GM19351 (cell line): Measurements from ENCODE around the gene KIF14.

Experiments
- ATAC-seq: cut with Tn5 transposase; IDR thresholded peaks from one replicate; pipeline ENCODE4 v1.9.1; 2021; ENCODE audit warnings: mild to moderate bottlenecking, moderate library complexity; ENCODE audit not compliant: unreplicated experiment

Gene KIF14, protein sequence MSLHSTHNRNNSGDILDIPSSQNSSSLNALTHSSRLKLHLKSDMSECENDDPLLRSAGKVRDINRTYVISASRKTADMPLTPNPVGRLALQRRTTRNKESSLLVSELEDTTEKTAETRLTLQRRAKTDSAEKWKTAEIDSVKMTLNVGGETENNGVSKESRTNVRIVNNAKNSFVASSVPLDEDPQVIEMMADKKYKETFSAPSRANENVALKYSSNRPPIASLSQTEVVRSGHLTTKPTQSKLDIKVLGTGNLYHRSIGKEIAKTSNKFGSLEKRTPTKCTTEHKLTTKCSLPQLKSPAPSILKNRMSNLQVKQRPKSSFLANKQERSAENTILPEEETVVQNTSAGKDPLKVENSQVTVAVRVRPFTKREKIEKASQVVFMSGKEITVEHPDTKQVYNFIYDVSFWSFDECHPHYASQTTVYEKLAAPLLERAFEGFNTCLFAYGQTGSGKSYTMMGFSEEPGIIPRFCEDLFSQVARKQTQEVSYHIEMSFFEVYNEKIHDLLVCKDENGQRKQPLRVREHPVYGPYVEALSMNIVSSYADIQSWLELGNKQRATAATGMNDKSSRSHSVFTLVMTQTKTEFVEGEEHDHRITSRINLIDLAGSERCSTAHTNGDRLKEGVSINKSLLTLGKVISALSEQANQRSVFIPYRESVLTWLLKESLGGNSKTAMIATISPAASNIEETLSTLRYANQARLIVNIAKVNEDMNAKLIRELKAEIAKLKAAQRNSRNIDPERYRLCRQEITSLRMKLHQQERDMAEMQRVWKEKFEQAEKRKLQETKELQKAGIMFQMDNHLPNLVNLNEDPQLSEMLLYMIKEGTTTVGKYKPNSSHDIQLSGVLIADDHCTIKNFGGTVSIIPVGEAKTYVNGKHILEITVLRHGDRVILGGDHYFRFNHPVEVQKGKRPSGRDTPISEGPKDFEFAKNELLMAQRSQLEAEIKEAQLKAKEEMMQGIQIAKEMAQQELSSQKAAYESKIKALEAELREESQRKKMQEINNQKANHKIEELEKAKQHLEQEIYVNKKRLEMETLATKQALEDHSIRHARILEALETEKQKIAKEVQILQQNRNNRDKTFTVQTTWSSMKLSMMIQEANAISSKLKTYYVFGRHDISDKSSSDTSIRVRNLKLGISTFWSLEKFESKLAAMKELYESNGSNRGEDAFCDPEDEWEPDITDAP (N-terminal part only)

DNA sequence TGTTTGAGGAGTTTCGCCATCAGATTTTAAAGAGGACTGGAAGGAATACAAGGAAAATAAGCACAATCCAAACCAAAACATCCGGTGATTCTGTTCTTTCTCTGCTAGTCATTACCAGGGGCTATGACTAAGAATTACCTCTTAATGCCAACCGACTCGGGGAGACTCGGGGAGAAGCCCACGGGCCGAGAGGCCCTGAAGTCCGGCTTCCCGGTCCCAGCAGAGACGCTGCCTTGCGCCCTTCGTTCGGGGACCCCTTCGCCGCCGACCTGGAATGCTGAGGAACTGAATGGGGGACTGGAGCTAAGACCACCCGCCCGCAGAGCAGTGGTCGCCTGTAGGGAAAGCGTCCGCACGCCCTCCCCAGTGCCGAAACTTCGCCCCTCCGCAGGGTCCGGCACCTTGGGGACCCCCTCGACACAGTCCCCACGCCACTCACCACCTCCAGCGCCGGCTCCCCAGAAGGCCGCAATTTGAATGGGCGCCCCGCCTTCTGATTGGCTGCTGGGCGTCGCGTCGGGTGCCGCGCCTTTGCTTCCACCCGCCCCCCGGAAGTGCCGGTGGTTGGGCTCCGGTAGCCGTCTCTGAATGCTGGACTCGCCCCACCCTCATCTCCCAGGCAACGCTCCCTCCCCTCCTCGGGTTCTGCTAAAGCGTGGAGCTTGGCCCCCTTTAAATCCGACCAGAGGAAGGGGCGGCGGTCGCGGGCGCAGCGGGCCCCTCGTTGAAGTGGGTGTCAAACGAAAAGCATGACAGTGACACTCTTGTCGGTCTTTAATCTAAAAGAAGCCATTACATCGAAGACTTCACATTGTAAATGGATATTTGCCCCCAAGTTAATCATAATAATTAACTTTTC is at the start of gene KIF14:
KIF14 (minus strand) TSS at position 479 of the 859 bp plus-strand sequence. CDS start 2,028 bp downstream, outside the sequence.
- ATAC-seq: peak; percentile 94

DNA sequence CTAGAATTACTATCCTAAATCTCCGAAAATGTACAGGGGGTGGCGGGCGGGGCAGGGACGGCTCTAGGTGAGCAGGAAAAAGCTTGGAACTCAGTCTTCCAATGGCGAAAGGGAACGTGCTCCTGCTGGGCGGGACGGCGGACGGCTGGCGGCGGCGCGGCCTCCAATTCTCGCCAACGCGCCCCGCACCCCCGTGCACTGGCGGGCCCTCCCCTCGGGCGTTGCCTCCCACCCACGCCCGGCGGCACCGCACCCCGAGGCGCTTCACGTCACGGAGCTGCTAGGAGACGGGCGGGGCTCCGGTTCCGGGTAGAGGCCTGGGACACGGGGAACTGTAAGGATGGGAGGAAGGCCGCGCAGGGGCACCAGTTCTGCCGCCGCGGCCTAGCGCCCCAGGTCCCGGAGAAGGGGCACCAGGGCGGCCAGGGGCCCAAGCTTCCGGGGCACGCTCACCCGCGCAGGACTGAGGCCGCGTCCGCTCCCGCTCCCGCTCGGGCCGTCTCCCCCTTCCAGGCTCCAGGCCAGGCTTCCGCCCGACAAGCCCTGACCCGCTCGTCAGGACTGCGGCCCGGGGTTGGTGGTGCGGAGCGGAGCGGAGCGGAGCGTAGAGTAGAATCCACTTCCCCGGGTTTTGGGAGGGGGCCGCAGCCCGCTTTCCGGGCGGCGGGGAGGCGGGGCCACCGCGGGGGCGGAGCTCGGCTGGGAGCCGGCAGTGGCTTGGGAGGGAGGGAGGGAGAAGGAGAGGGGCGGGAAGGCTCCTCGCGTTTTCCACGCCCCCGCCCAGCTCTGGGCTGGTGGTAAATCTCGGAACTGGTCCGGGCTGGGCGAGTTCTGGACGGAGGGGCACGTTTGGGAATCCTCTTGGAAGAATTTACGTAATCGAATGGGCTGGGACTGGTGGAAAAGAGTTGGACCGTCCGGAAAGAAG is 49.0 kb upstream of the KIF14 start, which contains the start of gene DDX59:
DDX59 (minus strand) TSS at position 594 of the 928 bp plus-strand sequence. CDS start 3,167 bp downstream, outside the sequence.
- peak; percentile 90 for ATAC-seq

DNA sequence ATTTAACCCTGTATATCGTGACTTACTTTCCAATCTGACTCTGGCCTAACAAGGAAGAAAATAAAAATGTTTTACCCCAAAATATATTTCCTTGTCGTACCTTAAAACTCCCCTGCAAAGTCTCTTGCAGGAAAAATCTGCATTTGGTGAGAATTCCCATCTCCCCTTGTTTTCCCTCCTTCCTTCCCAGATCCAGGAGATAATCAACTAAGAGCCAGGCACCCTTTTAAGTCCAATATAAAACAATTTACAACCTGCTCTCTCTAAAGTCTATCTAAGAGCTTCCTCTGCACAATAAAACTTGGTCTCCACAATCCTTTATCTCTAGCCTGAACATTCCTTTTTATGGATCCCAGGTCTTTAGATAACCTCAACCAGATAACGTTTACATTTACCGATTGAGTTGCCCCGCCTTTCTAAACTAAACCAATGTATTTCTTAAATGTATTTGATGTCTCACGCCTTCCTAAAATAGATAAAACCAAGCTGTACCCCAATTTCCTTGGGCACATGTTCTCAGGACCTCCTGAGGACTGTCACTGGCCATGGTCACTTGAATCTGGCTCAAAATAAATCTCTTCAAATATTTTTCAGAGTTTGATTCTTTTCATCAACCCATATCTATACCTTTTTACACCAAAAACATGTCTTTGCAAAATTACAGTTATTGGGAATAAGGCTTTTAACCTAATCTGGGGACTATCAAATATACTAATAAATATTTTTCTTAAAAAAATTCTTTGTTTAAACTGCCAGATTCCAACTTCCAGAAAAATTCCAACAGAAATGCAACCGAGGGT is 48.2 kb upstream of the KIF14 start:
- ATAC-seq: no peak

DNA sequence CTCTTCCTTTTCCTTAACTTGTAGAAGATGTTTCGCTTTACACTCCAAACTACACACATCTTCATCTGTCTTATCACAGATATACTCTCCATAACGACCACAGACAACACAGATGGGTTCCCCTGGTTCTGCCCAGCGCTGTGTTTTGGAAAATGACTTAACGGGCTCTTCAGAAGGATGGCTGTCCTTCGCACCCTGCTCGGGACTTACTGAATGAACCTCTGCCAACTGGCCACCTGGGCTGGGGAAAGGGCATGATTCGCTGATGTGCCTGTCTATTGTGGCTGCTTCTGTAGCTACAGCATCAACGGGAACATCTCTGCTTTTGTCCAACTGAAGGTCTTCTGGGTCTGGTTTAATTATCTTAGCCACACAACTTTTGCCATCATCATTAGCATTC is 45.8 kb upstream of the KIF14 start:
- no peak for ATAC-seq

DNA sequence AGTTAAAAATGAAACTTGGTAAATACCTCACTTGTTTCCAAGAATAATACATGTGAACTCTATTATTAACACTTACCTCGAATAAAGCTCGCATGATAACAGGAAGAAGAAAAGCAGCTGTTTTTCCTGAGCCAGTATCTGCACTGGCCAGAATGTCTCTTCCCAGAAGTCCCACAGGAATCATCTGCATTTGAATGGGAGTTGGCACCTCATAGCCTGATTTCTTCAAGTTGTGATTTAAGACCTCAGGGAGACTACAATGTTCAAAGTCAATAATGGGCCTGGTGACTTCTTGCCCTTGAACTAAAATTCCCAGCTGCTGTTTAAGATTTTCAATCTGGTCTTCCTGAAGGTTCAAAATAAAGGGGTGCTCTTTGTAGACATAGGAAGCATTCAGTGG is 45.3 kb upstream of the KIF14 start:
- no peak for ATAC-seq

DNA sequence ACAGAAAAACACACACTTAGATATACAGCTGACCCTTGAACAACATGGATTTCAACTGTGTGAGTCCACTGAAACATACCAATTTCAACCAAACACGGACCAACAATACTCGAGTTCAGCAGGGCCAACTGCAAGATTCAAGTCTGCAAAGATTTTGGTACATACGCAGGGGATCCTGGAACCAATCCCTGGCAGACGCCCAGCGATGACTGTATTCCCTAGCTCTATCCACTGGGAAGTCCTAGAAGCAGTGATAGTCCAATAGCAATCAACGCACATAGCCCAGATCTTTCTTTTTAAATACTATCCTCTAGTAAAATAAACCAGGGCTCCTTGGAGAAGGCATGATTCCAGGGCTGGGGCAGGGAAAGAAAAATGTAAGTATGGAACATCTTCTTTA is 40.2 kb upstream of the KIF14 start:
- ATAC-seq: no peak

DNA sequence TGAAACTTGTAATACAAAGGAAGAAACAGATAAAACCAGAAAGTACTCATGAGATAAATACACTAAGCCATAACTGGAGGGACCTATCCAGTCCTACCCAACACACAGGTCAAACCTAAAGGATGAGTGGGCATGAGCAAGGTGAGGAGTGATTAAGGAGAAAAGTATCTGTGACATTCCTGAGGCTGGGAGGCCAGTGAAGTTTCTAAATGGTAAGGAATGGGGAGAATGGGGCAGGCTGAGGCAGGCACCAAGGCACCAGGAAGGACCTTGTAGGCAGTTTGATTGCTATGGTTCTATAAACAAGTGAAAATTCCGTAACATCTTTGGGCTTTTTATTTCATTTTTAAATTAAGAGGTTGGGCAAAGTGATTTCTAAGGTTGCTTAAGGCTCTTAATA is 38.7 kb upstream of the KIF14 start:
- ATAC-seq: no peak

DNA sequence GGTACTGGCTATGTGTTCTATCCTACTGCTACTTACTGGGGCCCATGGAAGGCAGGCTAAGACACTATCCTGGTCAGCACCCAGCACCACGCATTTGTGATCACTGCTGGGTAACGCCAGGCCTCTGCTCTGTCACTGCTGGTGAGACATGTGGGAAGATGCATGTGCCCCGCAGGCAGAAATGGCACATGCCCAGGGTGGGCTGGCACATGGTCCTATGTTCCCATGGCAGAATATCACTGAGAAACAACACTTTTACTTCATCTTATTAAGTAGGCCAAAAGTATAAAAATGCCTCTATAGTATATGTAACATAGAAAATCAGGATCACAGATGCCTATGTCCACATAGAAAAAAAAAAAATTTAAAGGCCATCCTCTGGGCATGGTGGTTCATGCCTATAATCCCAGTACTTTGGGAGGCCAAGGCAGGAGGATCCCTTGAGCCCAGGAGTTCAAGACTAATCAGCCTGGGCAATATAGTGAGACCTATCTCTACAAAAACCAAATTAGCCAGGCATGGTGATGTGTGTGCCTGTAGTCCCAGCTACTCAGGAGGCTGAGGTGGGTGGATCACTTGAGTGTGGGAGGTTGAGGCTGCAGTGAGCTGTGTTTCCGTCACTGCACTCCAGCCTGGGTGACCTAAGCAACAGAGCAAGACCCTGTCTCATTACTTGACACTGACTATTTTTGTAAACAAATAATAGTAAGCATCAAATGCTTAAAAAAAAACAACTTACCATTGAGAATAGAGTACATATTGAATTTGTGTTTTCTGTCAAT is 37.7 kb upstream of the KIF14 start:
- no peak for ATAC-seq

DNA sequence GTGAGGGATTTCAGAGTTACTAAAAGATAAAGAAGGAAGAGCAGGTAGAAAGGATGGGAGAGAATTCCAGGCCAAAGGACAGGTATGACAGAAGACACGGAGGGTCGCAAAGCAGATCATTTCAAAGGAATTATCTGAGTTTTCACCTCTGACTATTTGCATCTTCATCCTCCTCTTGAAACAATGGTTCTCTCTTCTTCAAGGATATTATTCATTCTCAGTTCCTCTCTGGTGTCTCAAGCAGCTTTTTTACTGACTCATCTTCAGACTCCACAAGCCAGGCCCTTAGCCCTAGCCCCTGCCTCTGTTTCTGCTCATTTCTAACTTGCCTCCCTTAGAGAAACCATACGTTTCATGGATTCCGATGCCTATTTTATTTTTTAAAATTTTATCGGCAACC is 34.1 kb upstream of the KIF14 start:
- peak; percentile 98 for ATAC-seq

DNA sequence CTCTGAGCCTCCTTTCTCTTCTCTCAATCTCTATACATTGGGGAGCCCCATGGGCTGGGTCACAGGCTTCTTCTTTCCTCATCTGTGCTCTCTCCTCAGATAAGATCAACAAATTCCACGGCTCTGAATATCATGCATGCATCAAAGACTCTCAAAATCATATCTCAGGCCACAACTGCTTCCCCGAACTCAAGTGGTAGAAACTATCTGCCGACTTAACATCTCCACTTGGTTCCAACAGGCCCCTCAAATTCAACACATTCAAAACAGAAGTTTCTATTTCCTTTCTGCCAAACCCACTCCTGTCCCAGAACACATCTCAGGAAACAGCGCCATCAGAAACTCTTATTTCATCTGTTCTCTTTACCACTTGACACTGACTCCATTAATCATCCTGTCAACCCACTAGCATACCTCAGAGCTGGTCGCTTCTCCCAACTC is 32.5 kb upstream of the KIF14 start:
- no peak for ATAC-seq

DNA sequence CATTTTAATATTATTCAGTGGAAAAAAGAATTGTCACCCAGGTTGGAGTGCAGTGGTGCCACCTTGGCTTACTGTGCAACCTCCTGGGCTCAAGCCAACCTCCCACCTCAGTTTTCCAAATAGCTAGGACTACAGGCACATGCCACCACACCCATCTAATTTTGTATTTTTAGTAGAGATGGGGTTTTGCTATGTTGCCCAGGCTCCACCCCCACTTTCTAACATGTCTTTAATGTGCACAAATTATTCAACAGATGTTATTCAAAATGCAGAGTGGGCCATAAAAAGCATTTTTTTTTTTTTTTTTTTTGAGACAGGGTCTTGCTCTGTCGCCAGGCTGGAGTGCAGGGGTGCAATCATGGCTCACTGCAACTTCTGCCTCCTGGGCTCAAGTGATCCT is 31.8 kb upstream of the KIF14 start:
- no peak for ATAC-seq

DNA sequence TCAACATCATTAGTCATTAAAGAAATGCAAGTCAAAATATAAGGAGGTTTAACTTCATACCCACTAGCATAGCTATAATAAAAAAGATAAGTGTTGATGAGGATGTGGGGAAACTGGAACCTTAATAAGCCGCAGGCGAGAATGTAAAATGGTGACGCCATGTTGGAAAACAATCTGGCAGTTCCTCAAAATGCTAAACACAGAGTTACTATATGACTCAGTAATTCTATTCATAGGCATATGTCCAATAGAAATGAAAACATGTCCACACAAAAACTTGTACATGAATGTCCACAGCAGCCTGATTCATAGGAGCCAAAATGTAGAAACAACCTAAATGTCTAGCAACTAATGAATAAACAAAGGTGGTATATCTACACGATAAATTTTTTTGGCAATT is 26.0 kb upstream of the KIF14 start:
- ATAC-seq: no peak

DNA sequence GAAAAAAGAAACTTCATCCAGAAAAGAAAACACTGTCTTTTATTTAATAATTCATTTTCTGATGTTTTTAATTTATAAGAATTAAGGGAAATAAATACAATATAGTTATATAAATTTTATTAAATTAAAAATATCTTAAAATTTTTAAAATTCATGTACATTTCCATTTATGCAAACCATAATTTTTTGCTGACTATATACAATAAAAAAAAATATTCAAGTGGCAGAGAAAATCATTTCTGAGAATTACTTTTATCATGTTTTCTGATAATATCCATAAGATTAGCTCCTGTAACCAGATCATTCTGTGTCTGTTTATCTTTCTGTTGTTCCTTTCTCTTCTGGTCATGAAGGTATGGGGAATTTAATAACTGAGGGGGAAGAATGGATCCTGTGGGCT is 23.5 kb upstream of the KIF14 start:
- ATAC-seq: no peak

DNA sequence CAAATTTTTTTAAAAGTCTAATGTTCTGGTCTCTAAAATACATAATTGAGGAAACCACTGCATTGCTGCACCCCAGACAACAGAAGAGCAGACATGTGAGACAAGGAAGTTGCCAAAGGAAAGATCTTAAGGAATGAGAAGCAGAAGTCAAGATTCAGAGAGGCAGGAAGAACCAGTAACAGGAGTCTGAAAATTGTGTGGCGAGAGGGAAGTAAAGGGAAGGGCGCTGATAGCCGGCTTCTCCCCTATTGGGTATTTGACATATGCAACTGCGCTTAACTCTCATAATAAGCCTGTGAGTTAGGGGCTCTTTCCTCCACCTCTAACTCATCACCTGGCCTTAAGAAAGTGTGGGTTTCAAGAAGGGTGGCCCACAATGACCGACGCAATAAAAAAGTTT is 21.9 kb upstream of the KIF14 start:
- no peak for ATAC-seq

DNA sequence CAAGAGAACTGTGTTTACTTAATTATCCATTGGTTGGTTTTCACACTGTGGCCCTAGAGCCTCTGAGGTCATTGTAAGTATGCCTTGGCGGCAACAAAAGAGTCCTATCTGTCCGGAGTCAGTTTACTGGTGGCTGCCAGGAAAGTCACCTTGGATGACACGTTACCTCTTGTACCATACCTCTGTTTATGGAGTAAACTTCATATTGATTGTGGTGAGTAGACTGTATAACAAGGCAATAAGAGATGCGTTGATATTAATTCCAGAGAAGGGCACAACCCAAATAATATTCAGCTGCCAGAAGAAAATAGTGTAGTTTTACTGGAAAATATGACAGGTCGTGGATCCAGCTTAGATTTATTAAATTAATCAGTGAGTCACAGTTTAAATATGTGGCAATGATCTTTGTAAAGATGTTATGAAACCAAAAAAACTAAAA is 20.4 kb upstream of the KIF14 start:
- ATAC-seq: no peak

DNA sequence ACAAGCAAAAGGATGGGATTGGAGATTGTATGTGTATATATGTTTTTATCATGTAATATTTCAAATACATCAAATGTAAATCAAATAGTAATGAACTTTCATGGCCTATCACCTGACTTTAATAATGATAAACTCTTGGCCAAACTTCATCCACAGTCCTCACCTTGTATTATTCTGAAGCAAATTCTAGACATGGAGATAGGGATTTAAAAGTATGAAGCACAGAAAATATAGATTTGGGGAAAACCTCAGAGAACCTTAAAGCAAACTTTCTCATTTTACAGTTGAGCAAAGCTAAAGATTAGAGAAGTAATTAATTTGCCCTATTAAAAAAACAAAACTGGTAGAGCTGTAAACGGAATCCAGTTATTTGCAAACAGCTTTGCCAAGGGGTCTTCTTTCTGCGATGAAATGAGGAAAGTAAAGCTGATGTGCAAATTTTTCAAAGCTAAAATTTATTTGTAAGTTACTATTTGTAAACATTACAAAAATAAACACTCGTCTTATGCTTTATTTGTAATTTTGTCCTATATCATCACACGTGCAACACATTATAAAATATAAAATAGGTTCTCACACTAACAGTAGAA is 19.9 kb upstream of the KIF14 start:
- ATAC-seq: no peak

DNA sequence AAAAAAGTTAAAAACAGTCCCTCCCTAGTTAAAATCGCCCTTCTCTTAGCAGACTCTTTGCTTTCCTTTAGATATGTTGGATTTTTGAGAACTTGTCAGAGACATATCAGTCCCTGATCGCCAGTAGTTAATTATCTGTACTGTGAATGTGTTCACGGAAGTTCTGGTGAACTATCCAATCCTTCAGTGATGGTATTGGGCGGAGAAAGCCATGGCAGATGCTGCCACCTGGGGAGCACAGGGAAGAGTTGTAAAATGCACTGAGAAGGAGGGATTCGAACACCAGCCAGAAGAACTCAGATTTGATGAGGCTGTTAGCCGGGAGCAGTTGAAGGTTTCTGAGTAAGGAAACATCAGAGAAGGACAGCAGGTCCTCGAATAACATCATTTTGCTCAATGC is 17.5 kb upstream of the KIF14 start:
- ATAC-seq: no peak
